Measurements from ENCODE around the gene NBEAL1.
A peak's percentile ranks its signal among the peaks of the same experiment; 100 is the strongest.

- TF ChIP-seq POLR2A (IDR thresholded peaks at IDR 0.05) (no peak), POLR2AphosphoS5 (IDR thresholded peaks at IDR 0.05) (no peak)
- TF ChIP-seq, protein P1, sequence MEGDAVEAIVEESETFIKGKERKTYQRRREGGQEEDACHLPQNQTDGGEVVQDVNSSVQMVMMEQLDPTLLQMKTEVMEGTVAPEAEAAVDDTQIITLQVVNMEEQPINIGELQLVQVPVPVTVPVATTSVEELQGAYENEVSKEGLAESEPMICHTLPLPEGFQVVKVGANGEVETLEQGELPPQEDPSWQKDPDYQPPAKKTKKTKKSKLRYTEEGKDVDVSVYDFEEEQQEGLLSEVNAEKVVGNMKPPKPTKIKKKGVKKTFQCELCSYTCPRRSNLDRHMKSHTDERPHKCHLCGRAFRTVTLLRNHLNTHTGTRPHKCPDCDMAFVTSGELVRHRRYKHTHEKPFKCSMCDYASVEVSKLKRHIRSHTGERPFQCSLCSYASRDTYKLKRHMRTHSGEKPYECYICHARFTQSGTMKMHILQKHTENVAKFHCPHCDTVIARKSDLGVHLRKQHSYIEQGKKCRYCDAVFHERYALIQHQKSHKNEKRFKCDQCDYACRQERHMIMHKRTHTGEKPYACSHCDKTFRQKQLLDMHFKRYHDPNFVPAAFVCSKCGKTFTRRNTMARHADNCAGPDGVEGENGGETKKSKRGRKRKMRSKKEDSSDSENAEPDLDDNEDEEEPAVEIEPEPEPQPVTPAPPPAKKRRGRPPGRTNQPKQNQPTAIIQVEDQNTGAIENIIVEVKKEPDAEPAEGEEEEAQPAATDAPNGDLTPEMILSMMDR (IDR thresholded peaks at IDR 0.05): peak; percentile 39 to 59 (median 47)
These were observed 210.9 kb downstream of the NBEAL1 start for GRCh38 chr2:203225423-203226039.
